Mesenteric fat pad (tissue), 1 donor: ENCODE data around the gene SPACA7. TPM values are rescaled to one million over a fixed set of nuclear protein-coding genes. Genes with fewer than 3 reads are reported as not detected.
"Not testable (repeated sequence)": the region's sequence is repeated elsewhere in the genome, so short reads cannot be mapped to it uniquely, and the experiment has no call there.

Experiments
- DNase-seq: peaks from one replicate; pipeline ENCODE4 v3.0.0-alpha.2; 2020; ENCODE audit warnings: low spot score
- total RNA-seq: library from RNA; stranded (reverse); fragmentation: NEBNext Ultra II Directional; extraction: Animal tissue kit (Norgen Biotek cat#: 25700); gene quantifications from one replicate; pipeline ENCODE4 v1.2.1, GENCODE V29; 2021
- donor health status: DM: yes; HTN: yes; CAD: no.

Gene SPACA7
- total RNA-seq, 1 donor from 2014 or later, result not detected

DNA sequence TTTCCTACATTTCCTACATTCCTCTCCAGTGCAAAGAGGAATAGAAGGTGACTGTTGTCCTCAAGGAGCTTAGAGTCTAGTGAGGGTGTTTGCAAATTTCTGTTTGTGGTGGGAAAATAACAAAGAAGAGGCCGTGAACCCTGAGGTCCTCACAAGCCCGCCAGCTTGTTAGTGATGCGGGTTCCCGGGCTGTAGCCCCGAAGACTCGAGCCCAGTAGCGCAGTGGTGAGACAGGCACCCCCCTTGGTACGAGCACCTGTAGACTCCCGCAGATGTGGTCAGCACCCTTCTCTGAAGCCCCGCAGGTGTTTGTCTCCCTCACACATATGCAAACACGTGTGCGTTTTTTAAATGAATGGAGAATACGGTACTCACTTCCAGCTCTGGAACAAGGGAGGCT lies 26.5 kb upstream of the SPACA7 start:
- peak; percentile 74 for DNase-seq

DNA sequence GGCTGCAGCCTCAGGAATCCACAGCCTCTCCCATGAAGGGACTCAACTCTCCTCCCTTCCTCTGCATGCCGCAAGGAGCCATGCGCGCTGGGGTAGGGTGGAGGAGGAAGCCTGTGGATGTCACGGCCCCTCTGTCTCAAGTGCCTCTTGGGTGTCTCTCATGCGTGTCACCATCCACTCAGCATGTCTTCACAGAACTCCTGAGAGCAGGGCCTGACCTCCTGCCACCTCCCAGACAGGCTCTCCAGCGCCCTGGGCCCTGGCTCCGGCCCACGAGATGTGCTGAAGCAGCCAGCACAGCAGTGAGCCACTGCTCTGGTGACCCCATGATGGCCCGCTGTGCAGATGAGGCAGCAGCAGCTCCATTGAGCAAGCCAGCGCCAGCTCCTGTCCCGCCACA lies 25.9 kb upstream of the SPACA7 start:
- peak; percentile 85 for DNase-seq

DNA sequence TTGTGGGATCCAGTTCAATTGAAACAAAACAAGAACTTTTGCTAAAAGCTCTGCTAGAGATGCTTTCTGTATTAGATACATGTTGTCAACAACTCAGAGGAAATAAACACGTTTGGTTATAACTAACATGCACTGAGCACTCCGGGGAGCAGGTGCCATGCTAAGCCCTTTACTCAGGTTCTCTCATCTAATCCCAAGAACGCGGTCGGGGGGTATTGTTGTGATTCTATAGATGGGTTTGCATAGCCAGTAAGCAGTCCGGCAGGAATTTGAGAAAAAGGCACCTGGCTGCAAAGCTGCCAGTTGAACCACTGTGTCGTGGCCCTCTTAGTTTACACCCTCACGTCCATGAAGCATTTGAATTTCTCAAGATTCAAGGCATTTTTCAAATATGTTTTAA lies 24.3 kb upstream of the SPACA7 start:
- DNase-seq, result no peak

DNA sequence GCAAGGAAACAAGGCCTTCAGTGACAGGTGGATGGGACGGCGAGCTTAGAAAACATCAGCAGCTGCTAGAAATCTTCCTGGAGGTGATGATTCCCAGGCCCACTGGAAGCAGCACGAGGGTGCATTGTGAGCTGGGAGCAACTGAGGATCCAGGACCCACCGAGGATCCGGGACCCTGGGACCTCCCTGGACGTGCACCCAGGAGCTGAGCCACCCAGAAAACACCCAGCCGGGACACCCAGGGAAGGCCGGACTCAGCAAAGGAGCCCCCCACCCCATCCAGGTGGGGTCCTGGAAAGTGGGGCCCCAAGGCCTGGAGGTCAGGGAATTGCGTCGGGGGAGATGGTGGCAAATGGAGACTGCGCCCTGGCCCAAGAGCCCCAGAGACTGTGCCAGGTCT lies 22.3 kb upstream of the SPACA7 start:
- no peak for DNase-seq

DNA sequence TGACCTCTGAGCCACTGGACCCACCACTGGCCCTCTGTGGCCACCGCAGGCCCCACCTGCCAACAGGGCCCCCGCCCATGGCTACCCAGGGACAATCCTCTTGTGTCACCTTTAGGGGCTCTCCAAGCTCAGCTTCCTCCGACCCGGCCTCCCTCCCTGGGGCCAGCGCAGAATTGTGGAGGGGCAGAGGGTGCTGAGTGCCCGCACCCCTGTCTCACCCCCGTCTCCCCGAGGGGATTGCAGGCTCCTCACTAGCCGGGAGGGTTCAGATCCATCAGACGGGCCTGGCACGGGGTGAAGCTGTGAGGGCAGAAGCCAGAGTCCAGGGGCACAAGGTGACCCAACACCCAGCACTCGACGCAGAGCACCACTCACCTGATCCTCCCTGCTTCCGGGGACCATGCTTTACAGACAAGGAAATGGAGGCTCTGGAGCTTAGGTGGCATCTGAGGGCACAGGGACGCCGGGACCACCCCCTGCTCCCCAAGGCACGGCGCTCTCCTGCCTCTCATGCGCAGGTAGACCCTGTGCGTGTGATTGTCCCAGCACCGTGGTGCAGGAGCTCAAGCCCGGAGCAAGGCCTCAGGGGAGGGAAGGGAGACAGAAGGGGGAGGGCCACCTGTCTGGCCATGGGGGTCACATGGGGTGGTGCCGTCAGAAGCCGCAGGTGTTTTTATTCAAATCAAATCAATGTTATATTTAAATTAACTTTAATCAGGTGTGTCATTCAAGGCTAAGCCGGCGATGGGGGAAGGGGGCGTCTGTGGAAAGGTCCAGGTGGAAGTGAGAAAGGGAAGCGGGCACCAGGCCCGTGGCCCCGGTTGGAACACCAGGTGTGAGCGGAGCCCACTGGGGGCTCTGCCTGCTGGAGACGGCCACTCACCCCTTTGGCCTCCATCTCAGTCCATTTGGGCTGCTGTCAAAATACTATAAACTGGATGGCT lies 21.6 kb upstream of the SPACA7 start:
- DNase-seq, result peak; percentile 85

DNA sequence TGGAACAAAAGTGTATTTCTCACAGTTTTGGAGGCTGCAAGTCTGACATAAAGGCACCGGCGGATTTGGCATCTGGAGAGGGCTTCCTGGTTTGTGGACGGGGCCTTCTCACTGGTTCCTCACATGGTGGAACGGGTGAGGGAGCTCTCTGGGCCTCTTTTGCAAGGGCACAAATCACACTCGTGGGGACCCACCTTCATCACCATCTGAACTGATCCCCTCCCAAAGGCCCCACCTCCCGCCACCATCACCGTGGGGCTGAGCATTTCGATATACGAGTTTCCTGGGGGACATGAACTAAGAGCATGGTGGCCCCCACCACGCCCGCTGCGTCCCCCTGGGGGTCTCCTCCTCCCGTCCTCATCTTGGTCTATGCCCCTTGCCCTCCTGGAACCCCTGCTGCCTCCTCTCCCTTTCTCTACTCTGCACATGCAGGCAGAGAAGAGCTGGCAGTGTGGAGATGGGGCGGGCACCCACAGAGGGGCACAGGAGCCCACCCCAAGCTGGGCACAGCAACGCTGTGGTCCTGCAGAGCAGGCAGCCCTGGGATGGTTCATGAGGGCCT lies 20.8 kb upstream of the SPACA7 start:
- DNase-seq, result peak; percentile 64

DNA sequence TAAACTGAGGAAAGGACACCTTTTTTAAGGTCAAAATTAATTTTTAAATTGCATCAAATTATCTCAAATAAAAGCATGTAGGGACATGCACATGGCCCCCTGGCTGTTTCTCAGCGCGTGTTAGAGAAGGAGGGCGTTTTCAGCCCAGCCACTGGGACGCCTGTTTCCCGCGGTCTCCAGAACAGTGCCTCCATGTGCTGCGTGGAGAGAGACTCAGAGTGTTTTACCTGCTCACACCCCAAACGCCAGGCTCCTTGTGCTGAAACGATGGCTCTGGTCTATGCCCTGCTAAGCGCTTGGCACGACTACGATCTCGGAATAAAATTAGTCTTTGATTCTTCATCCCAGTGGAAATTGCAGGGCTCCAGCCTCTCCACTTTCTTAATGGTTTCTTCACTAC lies 20.0 kb upstream of the SPACA7 start:
- peak; percentile 76 for DNase-seq

DNA sequence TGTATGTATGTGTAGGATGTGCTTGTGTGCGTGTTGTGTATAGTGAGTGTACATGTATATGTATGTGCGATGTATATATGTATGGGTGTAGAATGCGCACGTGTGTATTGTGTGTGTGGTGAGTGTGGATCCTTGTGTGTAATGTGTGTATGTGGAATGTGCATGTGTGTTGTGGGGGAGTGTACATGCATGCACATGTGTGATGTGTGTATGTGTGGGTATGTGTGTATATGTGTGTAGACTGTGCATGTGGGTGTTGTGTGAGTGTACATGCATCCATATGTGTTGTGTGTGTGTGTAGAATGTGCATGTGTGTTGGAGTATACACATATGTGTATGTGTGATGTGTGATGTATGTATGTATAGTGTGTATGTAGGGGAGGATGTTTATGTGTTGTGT lies 18.0 kb upstream of the SPACA7 start:
- DNase-seq, result no peak

DNA sequence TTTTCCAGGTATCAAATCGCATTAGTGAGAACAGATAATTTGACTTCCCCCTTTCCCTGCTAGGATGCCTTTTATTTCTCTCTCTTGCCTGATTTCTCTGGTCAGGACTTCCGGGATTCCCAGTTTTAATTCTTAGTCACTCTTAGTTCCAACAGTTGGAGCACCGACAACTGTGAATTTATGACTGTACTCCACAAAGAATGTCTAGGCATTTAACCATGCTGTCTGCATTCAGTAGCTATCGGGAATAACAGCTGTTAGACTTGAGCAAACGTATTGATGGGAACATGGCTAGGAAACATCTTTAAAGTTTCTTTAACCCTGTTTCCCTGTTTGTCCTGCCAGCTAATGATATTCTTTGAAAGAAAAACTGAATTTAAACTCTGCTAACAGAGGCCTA lies 14.1 kb upstream of the SPACA7 start:
- no peak for DNase-seq

DNA sequence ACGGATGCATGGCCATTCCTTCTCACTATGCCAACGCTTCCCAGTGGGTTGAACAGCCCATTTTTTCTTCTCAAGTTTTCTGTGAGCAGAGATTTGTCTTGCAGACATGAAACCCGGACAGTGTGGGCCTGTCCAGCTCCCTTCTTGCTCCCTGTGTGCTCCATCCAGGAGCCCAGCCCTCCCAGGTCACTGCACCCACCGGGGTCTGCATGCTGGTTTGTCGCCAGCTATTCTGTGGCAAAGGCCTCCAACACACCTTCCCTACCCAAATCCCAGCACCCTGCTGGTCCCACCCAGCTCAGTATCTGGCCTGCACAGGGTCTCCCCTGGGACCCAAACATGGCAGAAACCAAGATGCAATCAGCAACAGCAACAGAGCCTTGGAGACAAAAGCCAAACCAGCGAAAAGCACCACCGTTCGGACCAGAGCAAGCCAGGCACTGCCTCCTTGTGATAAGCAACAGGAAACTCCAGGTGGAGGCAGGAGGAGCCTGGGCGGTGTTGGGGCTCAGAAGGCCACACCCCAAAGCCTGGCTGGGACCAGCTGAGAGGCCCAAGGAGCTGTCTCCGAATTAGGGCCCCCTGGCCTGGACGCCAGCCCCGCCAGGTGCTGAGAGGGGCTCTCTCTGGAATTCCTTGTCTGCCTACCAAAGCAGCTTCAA lies 12.2 kb upstream of the SPACA7 start:
- peak; percentile 87 for DNase-seq

DNA sequence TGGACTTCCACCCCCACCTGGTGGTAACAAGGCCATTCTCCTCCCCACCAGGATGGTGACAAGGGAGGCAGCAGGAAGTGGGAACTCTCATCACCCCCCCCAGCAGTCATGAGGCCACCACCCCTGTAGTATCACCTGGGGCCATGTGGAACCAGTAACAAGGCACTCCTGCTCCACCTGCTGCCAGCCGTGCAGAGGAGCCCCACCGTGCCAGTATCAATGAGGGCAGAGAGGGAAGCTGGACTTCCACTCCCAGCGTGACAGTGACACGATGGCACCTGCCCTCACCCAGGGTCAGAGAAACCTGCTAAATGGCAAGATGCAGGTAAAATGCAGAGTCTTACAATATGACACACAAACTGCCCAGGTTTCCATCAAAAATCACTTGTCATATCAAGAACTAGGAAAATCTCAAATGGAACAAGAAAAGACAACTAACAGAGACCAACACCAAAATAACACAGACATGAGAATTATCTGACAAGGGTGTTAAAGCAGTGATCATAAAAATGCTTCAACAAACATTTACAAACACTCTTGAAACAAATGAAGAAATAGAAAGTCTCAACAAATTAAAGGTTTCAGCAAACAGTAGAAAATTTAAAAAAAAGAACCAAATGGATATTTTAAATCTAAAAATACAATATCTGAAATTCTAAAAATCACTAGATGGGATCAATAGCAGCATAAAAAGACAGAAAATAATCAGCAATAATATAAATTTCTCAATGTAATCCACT lies 9.1 kb upstream of the SPACA7 start:
- peak; percentile 49 for DNase-seq

DNA sequence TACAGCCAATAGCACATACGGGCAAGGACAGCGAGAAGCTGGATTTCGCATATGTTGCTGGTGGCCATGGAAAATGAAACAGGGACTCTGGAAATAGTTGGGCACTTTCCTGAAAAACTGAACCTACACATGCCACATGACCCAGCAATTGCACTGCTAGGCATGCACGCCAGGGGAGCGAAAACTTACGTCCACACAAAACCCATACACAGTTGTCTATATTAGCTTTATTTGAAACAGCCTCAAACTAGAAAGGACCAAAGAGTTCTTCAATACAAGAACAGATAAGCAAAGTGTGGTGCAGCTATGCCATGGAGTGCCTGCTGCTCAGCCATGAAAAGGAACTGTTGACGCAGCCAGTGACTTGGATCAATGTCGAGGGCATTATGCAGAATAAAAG lies 7.3 kb upstream of the SPACA7 start:
- peak; percentile 47 for DNase-seq

DNA sequence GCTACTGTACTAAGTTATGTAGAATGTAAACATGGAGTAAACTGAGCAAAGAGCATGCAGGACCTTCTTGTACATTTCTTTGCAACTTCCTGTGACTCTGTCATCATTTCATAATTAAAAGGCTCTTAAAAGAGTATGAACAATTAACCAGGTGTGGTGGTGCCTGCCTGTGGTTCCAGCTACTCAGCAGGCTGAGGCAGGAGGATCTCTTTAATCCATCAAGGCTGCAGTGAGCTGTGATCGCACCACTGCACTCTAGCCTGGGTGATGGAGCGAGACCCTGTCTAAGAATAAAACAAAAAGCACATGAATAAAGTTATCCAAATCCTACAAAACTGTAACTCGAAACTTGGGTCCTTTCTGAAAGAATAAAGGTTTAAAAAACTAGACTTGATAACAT lies 5.8 kb upstream of the SPACA7 start:
- DNase-seq, result no peak

DNA sequence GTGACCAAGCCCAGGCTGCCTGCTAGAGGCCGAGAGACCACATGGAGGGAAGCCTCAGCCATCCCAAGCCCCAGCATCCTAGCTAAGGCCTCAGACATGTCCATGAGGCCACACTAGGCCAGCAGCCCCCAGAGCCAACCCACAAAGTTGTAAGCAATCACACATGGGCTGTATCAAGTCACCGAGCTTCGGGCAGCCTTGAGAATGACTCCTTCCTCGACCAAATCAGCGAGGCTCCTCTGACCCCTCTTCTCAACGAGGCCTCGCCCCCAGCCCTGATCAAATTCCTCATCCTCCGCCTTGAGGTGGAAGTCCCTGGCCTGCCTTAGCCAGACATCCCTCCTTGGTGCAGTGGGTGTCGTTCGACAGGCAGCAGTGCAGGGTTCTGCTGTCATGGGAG lies 1.9 kb upstream of the SPACA7 start:
- DNase-seq, result peak; percentile 71

DNA sequence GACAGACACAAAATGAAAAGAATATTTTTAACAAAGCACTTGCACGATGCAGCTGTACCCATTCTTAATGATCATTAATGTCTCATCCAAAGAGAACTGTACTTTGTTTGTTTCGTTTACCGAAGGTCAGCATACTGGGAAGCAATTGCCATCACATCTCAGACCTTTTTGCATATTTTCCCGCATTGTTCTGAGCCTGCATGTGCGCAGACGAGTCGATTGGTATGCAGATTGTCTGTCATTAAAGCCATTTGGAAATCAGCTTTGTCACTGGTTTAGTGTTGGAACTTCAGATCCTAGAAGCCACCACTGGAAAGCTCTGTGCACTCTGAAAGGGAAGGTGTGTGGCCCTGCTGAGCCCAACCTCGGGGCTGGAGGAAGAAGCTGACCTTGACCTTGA lies 15.6 kb downstream of the SPACA7 start:
- no peak for DNase-seq

DNA sequence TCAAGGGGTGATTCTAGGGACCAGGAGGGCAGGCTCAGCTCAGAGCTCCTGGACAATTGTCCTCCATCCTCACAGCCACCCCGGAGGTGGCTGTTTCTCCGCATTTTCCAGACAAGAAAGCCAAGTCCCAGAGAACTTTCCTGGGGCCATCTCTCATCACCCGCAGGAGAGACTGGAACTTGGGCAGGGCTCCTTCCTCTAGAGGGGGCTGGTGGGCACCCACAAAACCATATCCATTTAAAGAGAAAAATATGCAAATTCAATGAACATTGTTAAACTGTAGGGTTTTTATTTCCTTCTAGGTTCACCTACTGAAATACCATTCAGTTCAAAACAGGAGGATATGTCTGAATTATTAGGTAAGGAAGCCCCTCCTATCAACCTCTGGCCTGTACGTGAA lies 16.6 kb downstream of the SPACA7 start:
- no peak for DNase-seq

DNA sequence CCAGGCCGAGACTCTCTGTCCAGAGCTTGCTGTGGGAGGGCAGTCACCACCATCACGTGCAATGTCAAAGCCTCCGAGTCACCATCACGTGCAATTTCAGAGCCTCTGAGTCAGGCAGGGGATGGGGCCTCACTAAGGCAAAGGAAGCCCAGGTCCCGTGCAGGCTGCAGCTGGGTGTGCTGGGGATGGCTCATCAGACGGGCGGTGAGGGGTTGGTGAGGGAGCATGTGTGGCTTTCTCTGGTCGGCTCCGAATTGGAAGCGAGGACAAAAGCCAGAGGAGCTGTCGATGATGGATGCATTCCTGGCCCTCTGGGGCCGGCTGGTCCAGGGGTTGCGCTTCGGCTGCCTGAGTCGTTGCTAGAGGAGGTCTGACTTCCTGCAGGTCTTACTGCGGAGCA lies 18.9 kb downstream of the SPACA7 start:
- not testable (repeated sequence) for DNase-seq

DNA sequence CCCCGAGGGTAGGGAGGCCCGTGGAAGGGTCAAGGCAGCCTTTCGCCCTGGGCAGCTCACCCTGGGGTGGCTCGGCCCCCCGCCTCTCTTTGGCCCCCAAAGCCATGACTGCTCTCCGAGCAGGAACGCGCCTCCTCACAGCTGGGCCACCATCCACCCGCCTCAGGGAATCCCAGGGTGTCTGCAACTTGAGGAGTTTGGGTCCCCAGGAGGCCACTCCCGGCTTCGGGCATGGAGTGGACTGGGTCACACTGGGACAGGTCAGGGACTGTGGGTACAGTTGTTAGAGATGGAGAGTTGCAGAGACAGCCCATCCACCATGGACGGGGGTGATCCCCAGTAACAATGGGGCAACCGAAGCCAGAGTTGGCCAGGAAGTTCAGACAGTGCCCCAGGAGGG lies 19.8 kb downstream of the SPACA7 start:
- DNase-seq, result not testable (repeated sequence)

DNA sequence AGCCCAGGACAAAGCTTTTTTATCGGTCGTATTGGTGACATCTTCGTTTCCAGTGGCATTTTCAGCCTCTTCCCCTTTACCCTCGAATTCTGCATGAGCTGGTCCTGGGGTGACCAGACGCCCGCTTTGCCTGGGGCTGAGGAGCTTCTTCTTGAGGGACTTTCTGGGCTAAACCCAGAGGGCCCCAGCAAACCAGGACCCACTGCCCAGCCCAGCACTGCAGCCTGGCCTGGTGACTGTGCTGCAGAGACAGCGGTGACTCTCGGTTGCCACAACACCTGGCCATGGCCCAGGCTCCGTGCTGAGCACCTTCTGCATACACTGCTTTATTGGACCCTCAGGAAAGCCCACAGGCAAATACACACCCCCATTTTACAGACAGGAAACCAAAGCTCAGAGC lies 21.0 kb downstream of the SPACA7 start:
- DNase-seq, result no peak

DNA sequence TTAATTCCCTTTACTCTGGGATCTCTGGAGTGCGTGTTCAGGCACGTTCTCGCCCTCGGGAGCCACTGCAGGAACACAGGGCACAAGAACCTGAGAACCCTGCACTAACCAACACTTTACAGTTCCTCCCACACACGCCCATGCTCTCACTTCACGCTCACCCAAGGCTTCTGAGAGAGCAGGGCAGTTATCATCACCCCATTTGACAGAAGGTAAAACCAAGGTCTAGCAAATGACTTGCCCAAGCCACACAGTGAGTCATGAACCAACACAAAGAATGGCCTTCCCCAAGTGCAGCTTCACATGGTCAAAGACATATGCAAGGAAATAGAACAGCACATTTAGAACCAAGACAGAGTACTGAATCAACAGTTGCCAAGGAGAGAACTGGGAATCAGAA lies 22.2 kb downstream of the SPACA7 start:
- DNase-seq, result not testable (repeated sequence)

DNA sequence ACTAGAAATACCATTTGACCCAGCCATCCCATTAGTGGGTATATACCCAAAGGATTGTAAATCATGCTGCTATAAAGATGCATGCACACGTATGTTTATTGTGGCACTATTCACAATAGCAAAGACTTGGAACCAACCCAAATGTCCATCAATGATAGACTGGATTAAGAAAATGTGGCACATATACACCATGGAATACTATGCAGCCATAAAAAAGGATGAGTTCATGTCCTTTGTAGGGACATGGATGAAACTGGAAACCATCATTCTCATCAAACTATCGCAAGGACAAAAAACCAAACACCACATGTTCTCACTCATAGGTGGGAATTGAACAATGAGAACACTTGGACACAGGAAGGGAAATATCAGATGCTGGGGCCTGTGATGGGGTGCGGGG lies 33.7 kb downstream of the SPACA7 start:
- DNase-seq, result not testable (repeated sequence)

DNA sequence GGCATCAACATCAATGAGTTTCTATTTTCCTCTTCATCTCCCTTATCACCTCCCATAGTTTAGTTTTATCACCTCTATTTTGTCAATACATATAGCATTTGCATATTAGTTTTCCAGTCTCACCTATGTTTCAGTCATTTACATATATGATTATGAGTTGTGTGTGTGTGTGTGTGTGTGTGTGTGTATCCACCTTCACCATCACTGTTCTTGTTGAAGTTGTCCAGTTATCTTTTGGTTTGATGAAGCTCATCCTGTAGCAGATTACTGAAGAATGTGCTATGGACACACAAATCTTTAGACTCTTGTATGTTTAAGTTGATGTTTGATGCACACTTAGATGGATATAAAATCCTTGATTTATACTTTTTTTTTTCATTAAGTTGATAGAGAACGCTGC lies 40.5 kb downstream of the SPACA7 start:
- no peak for DNase-seq
